ENCODE results near the gene DIRAS1.

DIRAS1 gene

DNA sequence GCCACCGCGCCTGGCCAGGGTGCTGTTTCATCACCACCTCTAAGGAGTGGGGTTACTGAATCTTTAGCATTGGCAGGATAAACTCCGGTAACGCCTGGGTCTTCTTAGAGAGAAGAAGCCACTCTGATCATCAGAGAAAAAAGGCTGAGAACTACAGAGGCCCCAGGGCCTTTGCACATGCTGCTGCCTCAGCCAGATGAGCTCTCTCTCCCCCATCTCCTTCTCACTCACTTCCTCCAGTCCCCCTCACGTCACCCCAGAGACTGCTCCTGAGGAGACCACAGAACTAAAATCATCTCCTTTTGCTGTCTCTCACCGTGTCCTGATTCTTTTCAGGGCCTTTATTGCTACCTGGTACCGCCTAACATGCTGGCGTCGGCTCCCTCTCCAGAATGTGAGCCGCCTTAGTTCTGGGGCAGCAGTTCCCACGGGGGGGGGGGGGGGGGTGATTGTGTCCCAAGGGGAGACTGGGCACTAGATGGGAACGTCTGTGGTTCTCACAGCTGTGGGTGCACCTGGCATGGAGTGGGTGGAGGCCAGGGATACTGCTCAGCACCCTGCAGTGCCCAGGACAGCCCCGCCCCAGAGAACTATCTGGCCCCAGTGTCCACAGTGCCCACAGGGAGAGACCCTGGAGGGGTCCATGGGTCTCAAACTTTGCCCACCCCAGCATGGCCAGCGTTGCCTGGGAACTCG, 5.1 kb upstream of the DIRAS1 start:
- Histone ChIP-seq H3K4me3 (ENCODE audit: extremely low read depth, insufficient read depth, low read length, poor library complexity, severe bottlenecking) (no peak overlapping the region), H3K27ac (ENCODE audit: low read depth, low read length, severe bottlenecking) (no peak overlapping the region), H3K9me3 (ENCODE audit: control insufficient read depth, low read length) (no peaks in the 10 kb centered on the region), H3K4me1 (ENCODE audit: control insufficient read depth, insufficient read depth, low read length, poor library complexity, severe bottlenecking) (peaks cover 13% of the 10 kb centered on the region), H3K36me3 (ENCODE audit: control insufficient read depth, insufficient read depth, low read length) (no peaks in the 10 kb centered on the region)
- 83 to 89% methylated on average over 9 to 13 of the region's 15 CpGs for WGBS, 2 experiments (ENCODE audit: insufficient coverage in 2 of 2)

DNA sequence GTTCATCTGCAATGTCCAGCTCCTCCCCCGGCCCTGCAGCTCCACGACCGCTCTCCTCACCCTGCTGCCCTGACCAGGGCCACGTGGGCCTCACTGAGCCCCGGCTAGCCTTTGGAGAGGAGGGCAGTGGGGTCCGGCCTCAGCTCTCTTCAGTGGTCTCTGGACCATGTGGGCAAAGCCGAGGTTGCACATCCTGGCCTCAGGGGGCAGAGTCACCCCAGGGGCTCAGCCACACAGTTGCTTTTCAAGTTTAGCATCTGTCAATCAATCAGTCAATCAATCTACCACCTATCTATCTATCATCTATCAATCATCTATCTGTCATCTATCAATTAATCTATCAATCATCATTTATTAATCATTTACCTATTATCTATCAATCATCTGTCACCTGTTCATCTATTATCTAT, 3.0 kb upstream of the DIRAS1 start:
- H3K4me3 ChIP-seq (ENCODE audit: extremely low read depth, insufficient read depth, low read length, poor library complexity, severe bottlenecking): no peak overlapping the region
- no peaks in the 10 kb centered on the region for H3K36me3 ChIP-seq (ENCODE audit: control insufficient read depth, insufficient read depth, low read length)
- no peaks in the 10 kb centered on the region for H3K9me3 ChIP-seq (ENCODE audit: control insufficient read depth, low read length)
- no peak overlapping the region for H3K27ac ChIP-seq (ENCODE audit: low read depth, low read length, severe bottlenecking)
- WGBS, 2 experiments (ENCODE audit: insufficient coverage in 2 of 2): 61 to 70% methylated on average over 7 of the region's 7 CpGs
- H3K4me1 ChIP-seq (ENCODE audit: control insufficient read depth, insufficient read depth, low read length, poor library complexity, severe bottlenecking): peaks cover 13% of the 10 kb centered on the region

DNA sequence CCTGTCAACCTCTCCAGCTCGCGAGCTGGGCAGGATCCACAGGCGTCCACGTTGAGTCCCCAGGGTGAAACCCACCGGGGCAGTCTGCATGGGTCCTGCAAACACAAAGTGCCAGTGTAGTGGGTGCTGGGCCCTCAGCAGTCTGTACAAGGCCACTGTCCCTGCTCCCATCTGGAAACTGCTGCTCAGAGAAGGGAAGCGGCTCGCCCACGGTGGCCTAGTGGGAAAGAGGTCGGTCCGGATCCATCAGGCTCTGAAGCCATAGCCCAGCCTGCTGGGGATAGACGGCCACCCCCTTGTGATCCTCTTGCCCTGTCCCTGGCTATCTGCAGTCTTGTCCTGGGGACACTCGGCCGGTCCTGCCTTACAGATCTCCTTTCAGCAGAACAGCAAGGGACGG, 2.6 kb upstream of the DIRAS1 start:
- H3K27ac ChIP-seq (ENCODE audit: low read depth, low read length, severe bottlenecking): no peak overlapping the region
- 83 to 86% methylated on average over 14 of the region's 14 CpGs for WGBS, 2 experiments (ENCODE audit: insufficient coverage in 2 of 2)
- H3K9me3 ChIP-seq (ENCODE audit: control insufficient read depth, low read length): no peaks in the 10 kb centered on the region
- H3K4me1 ChIP-seq (ENCODE audit: control insufficient read depth, insufficient read depth, low read length, poor library complexity, severe bottlenecking): peaks cover 13% of the 10 kb centered on the region
- H3K4me3 ChIP-seq (ENCODE audit: extremely low read depth, insufficient read depth, low read length, poor library complexity, severe bottlenecking): no peak overlapping the region
- H3K36me3 ChIP-seq (ENCODE audit: control insufficient read depth, insufficient read depth, low read length): no peaks in the 10 kb centered on the region

DNA sequence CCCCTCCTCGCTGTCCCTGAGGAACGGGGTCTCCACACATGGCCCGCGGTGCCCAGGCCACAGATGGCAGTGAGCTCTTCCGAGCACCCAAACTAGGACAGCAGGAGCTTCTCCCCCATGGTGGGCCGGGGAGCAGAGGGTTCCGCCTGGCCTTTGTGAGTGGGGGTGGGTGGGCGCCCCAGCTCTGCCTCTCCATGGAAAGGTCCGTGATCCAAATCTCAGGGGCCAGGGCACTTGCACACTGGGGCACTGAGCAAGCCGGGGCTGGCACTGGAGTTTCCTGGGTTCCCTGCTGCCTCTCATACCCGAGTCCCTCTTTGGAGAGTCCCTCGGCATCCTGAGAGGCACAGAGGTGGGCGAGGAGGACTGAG, 2.2 kb upstream of the DIRAS1 start:
- WGBS, 2 experiments (ENCODE audit: insufficient coverage in 2 of 2): 89% methylated on average over 9 to 11 of the region's 13 CpGs
- no peaks in the 10 kb centered on the region for H3K36me3 ChIP-seq (ENCODE audit: control insufficient read depth, insufficient read depth, low read length)
- H3K9me3 ChIP-seq (ENCODE audit: control insufficient read depth, low read length): no peaks in the 10 kb centered on the region
- peaks cover 13% of the 10 kb centered on the region for H3K4me1 ChIP-seq (ENCODE audit: control insufficient read depth, insufficient read depth, low read length, poor library complexity, severe bottlenecking)
- peak overlapping the region; percentile 10 for H3K27ac ChIP-seq (ENCODE audit: low read depth, low read length, severe bottlenecking)
- H3K4me3 ChIP-seq (ENCODE audit: extremely low read depth, insufficient read depth, low read length, poor library complexity, severe bottlenecking): no peak overlapping the region

DNA sequence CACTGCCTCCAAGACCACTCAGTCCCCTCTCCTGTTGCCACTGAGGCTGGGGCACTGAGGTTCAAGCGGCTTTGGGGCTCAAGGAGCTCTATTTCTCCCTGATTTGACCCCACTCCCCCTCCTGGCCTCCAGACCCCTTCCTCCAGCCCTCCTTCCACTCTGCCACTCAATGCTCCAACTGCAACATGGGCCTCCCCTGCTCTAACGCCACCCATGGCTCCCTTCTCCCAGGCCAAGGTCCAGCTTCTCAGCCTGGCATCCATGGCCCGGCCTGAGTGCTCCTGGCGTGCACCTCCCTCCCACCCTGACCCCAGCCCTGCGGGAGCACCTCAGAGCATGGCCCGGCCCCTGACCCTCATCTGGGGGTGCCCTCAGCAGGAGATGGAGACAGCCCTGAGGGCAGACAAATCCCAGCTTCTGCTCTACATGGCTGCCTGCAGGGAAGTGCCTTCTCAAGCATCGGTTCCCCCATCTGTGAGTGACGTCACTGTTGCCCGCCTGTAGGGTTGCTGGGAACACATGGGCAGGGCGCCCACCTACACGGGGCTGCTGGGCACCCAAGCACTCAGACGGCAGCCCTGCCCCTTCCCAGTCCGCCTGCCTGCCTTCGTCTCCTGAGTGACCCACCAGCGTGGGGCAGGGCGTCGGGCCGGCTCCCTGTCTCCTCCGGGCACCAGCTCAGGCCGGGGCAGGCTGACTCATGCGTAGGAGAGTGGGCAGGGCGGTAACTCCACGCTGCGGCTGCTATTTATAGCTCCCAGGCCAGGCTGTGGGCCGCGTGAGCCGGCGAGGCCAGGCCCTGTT, 1.6 kb upstream of the DIRAS1 start:
- H3K36me3 ChIP-seq (ENCODE audit: control insufficient read depth, insufficient read depth, low read length): no peaks in the 10 kb centered on the region
- H3K9me3 ChIP-seq (ENCODE audit: control insufficient read depth, low read length): no peaks in the 10 kb centered on the region
- WGBS, 2 experiments (ENCODE audit: insufficient coverage in 2 of 2): 65 to 68% methylated on average over 23 to 26 of the region's 28 CpGs
- no peak overlapping the region for H3K27ac ChIP-seq (ENCODE audit: low read depth, low read length, severe bottlenecking)
- no peak overlapping the region for H3K4me3 ChIP-seq (ENCODE audit: extremely low read depth, insufficient read depth, low read length, poor library complexity, severe bottlenecking)
- peaks cover 13% of the 10 kb centered on the region for H3K4me1 ChIP-seq (ENCODE audit: control insufficient read depth, insufficient read depth, low read length, poor library complexity, severe bottlenecking)

DNA sequence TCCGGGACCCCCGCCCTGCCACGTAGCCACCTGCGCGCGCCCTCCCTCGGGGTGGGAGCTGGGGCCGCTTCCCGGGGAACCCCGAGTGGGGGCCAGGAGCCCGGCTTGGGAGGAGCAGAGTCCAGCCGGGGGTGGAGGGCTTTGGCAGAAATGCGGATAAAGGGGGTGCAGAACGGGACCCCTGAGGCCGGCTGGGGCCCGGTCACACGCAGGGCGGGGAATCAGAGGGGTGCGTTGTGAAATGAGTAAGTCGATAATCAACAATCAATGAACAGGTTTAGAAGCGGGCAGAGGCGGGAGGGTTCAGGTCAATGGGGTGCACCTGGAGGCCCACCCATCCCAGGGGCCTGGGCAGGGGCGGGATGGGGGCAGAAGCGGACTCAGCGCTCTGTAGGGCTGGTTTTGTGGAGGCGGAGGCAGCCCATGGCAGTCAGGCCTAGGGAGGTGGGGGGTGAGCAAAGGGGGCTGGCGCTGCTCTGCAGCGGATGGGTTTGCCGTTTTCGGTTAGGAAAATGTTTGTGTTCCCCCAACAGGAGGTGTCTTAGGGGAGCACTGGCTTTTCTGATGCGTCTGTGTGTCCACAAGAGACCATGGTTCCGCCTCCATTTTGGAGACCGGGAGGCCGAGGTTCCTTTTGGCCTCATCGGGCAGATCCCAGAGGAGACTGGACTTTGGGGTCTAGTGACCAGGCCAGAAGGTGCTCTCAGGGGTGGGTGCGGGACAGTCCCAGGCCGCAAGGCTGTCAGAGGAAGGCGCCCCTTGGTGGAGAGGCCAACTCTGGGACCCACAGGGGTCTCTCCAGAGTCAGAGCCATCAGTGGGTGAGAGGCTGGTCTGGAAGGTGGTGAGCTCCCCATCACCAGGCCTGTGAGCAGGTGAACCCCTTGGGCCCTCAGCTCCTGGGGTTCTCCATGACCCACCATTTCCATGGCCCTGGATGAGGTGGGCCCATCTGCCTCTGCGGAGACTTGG, 683 bp upstream of the DIRAS1 start:
- WGBS, 2 experiments (ENCODE audit: insufficient coverage in 2 of 2): 37 to 51% methylated on average over 28 to 30 of the region's 39 CpGs

DNA sequence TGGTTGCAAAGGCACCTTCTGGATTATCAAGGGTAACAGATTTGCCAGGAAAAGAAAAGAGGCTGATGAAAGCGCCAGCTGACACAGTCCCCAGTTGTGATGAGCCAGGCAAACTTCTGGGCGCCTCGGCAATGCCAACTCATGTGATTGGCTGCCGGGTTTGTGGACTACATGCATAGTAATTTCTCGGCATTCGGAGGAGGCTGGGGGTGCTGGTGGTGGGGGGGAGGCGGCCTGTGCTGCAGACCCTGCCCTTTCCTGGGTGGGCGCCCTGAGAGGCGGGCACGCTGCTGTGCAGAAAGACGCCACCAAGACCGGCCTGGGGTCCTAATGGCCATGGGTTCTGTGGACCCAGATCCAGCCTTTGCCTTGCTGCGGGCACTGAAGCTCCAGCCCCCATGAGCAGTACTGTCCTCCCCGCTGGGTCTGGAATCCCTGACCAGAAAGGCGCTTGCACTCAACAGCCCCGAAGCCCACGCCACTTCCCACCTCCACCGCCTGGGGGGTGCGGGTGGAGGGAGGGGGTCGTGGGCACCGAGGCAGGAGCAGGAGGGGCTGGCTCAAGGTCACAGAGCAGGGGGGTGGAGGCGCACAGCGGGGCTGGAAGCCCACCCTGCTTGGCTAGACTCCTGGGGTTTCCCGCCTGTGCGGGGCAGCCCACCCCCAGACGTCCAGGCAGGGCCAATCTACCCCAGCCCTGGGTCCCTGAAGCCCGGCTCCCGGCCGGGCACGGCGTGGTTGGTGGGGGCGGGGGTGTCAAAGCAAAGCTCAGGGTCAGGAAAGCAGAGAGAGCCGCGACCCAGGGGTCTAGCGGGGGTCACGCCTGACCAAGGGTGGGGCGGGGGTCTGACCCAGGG, 1.0 kb downstream of the DIRAS1 start:
- 12 to 15% methylated on average over 20 to 26 of the region's 37 CpGs for WGBS, 2 experiments (ENCODE audit: insufficient coverage in 2 of 2)
- Histone ChIP-seq H3K4me3 (ENCODE audit: extremely low read depth, insufficient read depth, low read length, poor library complexity, severe bottlenecking) (peak overlapping the region; percentile 39), H3K27ac (ENCODE audit: low read depth, low read length, severe bottlenecking) (no peak overlapping the region), H3K9me3 (ENCODE audit: control insufficient read depth, low read length) (peaks cover 8% of the 10 kb centered on the region), H3K4me1 (ENCODE audit: control insufficient read depth, insufficient read depth, low read length, poor library complexity, severe bottlenecking) (peaks cover 13% of the 10 kb centered on the region), H3K36me3 (ENCODE audit: control insufficient read depth, insufficient read depth, low read length) (no peaks in the 10 kb centered on the region)

More for the DNA sequence above, 683 bp upstream of the DIRAS1 start:
- Histone ChIP-seq H3K36me3 (ENCODE audit: control insufficient read depth, insufficient read depth, low read length) (no peaks in the 10 kb centered on the region), H3K27ac (ENCODE audit: low read depth, low read length, severe bottlenecking) (no peak overlapping the region), H3K4me3 (ENCODE audit: extremely low read depth, insufficient read depth, low read length, poor library complexity, severe bottlenecking) (peak overlapping the region; percentile 32), H3K4me1 (ENCODE audit: control insufficient read depth, insufficient read depth, low read length, poor library complexity, severe bottlenecking) (peaks cover 13% of the 10 kb centered on the region), H3K9me3 (ENCODE audit: control insufficient read depth, low read length) (no peaks in the 10 kb centered on the region)

DNA sequence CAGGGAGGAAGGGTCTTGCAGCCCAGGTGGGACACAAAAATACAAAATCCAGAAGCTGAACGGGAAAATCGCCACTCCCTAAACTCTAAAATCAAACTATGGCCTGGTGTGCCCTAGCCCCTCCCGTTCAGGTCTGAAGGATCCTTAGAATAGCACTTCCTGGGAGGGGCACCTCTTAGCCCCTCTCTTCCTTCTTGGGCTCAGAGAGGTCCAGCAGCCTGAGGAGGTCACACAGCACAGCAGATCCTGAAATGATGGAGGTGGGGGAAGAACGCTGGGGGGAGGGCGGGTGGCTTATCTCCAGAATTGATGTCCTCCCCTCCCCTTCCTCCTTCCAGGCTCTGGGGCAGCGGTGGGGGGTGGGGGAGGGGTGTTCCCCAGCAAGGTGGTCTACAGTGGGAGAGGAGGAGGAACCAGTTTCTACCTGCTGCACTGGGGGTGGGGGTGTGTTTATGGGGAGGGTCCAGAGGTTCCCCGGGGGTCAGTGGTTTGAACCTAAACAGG, 1.9 kb downstream of the DIRAS1 start:
- H3K27ac ChIP-seq (ENCODE audit: low read depth, low read length, severe bottlenecking): no peak overlapping the region

DNA sequence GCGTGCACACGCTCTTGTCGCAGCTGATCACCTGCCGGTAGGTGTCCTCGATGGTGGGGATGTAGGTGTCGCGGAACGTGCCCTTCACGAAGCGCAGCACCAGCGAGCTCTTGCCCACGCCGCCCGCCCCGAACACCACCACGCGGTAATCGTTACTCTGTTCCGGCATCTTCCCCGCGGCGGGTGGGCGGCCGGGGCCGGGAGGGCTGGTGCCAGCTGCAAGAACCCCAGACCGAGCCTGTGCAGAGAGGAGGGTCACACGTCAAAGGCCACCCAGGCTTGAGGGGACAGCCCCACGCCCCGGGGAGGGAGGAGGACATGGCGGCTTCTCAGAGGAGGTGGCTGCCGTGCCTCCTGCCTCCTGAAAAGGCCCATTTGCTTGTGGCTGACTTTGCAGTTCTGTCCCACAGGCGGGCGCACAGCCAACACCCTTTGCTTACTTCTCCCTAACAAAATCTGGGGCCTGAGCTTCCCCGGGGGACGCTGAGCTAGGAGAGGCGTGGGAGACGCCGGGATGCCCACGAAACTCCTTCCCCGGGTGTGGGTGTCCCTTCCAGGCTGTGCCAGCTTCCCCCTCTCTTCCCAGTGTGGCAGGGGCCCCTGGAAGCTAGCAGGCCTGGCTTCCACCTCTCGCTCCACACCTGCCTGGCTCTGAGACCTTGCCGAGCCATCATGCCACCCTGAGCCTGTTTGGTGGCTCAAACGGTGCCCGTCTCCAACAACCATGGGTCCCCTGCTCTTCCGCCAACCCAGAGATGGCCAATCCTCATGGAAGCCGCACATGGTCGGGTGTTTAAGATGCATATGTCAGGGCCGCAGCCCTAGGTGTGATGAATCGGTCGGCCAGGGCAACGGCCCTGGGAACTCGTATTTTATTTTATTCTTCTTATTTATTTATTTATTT, 3.3 kb downstream of the DIRAS1 start:
- 95% methylated on average over 32 to 45 of the region's 52 CpGs for WGBS, 2 experiments (ENCODE audit: insufficient coverage in 2 of 2)
- Histone ChIP-seq H3K4me1 (ENCODE audit: control insufficient read depth, insufficient read depth, low read length, poor library complexity, severe bottlenecking) (peaks cover 5% of the 10 kb centered on the region), H3K4me3 (ENCODE audit: extremely low read depth, insufficient read depth, low read length, poor library complexity, severe bottlenecking) (no peak overlapping the region), H3K36me3 (ENCODE audit: control insufficient read depth, insufficient read depth, low read length) (no peaks in the 10 kb centered on the region), H3K9me3 (ENCODE audit: control insufficient read depth, low read length) (peaks cover 9% of the 10 kb centered on the region), H3K27ac (ENCODE audit: low read depth, low read length, severe bottlenecking) (no peak overlapping the region)

More for the DNA sequence above, 1.9 kb downstream of the DIRAS1 start:
- peaks cover 13% of the 10 kb centered on the region for H3K4me1 ChIP-seq (ENCODE audit: control insufficient read depth, insufficient read depth, low read length, poor library complexity, severe bottlenecking)
- peaks cover 9% of the 10 kb centered on the region for H3K9me3 ChIP-seq (ENCODE audit: control insufficient read depth, low read length)
- no peak overlapping the region for H3K4me3 ChIP-seq (ENCODE audit: extremely low read depth, insufficient read depth, low read length, poor library complexity, severe bottlenecking)
- WGBS, 2 experiments (ENCODE audit: insufficient coverage in 2 of 2): 67 to 75% methylated on average over 4 of the region's 7 CpGs
- H3K36me3 ChIP-seq (ENCODE audit: control insufficient read depth, insufficient read depth, low read length): no peaks in the 10 kb centered on the region
